ENCODE results near the gene RIPK3. TPM values are rescaled to one million over a fixed set of nuclear protein-coding genes. Genes with fewer than 3 reads are reported as not detected.

Gene RIPK3
- polyA plus RNA-seq, 2 of the 4 experiments (the other 2 are of a cell fraction), result not detected

GRCh38 chr14:24307575-24308341 lies 32.0 kb downstream of the RIPK3 start, which contains the start of gene CIDEB (continued):
- TF ChIP-seq ATOH8 (CRISPR knock-in tag; IDR thresholded peaks at IDR 0.05; ENCODE audit: low read depth), result no peak
- TF ChIP-seq CBX8 (IDR thresholded peaks at IDR 0.05), result no peak
- peak; percentile 53; the same call in 2 of the 3 replicates for TF ChIP-seq SMC3 (IDR thresholded peaks at IDR 0.05)
- TF ChIP-seq JUN (IDR thresholded peaks at IDR 0.05), result no peak
- TF ChIP-seq PHF8 (IDR thresholded peaks at IDR 0.05; ENCODE audit: borderline replicate concordance, low read depth), result no peak
- no peak for TF ChIP-seq NR3C1 (IDR thresholded peaks at IDR 0.05)
- TF ChIP-seq NFE2L2 (conservative IDR thresholded peaks at IDR 0.05; ENCODE audit: low read length), result no peak

GRCh38 chr14:24307156-24307574 lies 32.6 kb downstream of the RIPK3 start:
- POLR2A ChIA-PET, result interaction anchor here (1.6 to 3.4 kb wide), 2 partner anchors 36 to 65 kb away, joined by 13 to 23 read pairs; partner anchors contain the start of genes RABGGTA and TINF2

GRCh38 chr14:24304019-24304387 lies 35.8 kb downstream of the RIPK3 start:
- no peak for FAIRE-seq
- no peak overlapping the region for H3K4me3 ChIP-seq
- no peak for DNase-seq (ENCODE audit: low read depth in 1 of 2, low spot score in 1 of 2)
- ChIA-PET CTCF (interaction anchor here (1.2 to 46.6 kb wide), 5 partner anchors 8 to 126 kb away, joined by 3 to 1142 read pairs (median 469); partner anchors contain the start of genes CBLN3, KHNYN, LTB4R and RABGGTA), POLR2A (no interaction called here)
- peaks cover 25% of the 10 kb centered on the region for H3K4me1 ChIP-seq
- H3K27ac ChIP-seq, result no peak overlapping the region
- no peak for ATAC-seq
- TF ChIP-seq JUNB (IDR thresholded peaks at IDR 0.05) (no peak), FOSL2 (IDR thresholded peaks at IDR 0.05) (no peak), FOSL2 (CRISPR knock-in tag; IDR thresholded peaks at IDR 0.05) (no peak), HOXB13 (CRISPR knock-in tag; IDR thresholded peaks at IDR 0.05; ENCODE audit: low read depth) (no peak)
- WGBS (ENCODE audit: missing lambda C conversion rate), result 96% methylated on average over 11 of the region's 11 CpGs
- no peak overlapping the region for H3K4me2 ChIP-seq
- H3K9me3 ChIP-seq, result no peaks in the 10 kb centered on the region

More at GRCh38 chr14:24307156-24307574, 32.6 kb downstream of the RIPK3 start:
- no peak for TF ChIP-seq NFE2L2 (conservative IDR thresholded peaks at IDR 0.05; ENCODE audit: low read length)
- TF ChIP-seq MAX (IDR thresholded peaks at IDR 0.05), result no peak
- TF ChIP-seq TP53 (CRISPR knock-in tag; IDR thresholded peaks at IDR 0.05), result no peak
- TF ChIP-seq FOSB (CRISPR knock-in tag; IDR thresholded peaks at IDR 0.05), result no peak
- TF ChIP-seq ATOH8 (CRISPR knock-in tag; IDR thresholded peaks at IDR 0.05; ENCODE audit: low read depth), result no peak
- TF ChIP-seq CHD2 (IDR thresholded peaks at IDR 0.05; ENCODE audit: low read length, partially characterized antibody), result no peak
- TF ChIP-seq ZFP36 (IDR thresholded peaks at IDR 0.05; ENCODE audit: borderline replicate concordance, partially characterized antibody), result no peak
- TF ChIP-seq MAZ (IDR thresholded peaks at IDR 0.05; ENCODE audit: borderline replicate concordance, low read depth, low read length), result no peak
- no peak for TF ChIP-seq E2F6 (IDR thresholded peaks at IDR 0.05; ENCODE audit: borderline replicate concordance, low read depth)
- TF ChIP-seq HEYL (CRISPR knock-in tag; IDR thresholded peaks at IDR 0.05), result no peak
- no peak for TF ChIP-seq RNF2 (IDR thresholded peaks at IDR 0.05; ENCODE audit: borderline replicate concordance, low read depth)
- ATAC-seq, result no peak
- DNase-seq (ENCODE audit: low read depth in 1 of 2, low spot score in 1 of 2), result no peak
- no peak for FAIRE-seq
- CTCF ChIA-PET, result interaction anchor here (1.0 to 46.6 kb wide), 19 partner anchors 9 to 777 kb away, joined by 3 to 1142 read pairs (median 6); partner anchors contain the start of genes ADCY4, CBLN3, DHRS1 and EMC9
- Histone ChIP-seq H3K4me3 (no peak overlapping the region), H3K27ac (peak overlapping the region; percentile 43 to 75; a peak in 3 of 6 replicates), H3K4me1 (peaks cover 16% of the 10 kb centered on the region), H3K9me3 (no peaks in the 10 kb centered on the region), H3K4me2 (peak overlapping the region; percentile 55)
- 92% methylated on average over 10 of the region's 11 CpGs for WGBS (ENCODE audit: missing lambda C conversion rate)
